CD4-positive, CD25-positive, alpha-beta regulatory T cell (primary cell): ENCODE data around the gene RALGAPA1. TPM values are rescaled to one million over a fixed set of nuclear protein-coding genes. Genes with fewer than 3 reads are reported as not detected.
"Not testable (repeated sequence)": the region's sequence is repeated elsewhere in the genome, so short reads cannot be mapped to it uniquely, and the experiment has no call there.

ENCODE experiments used
- ATAC-seq, 2 donors: fragments of 150-1000 bp; cut with Tn5 transposase; one replicate each; pipeline ENCODE4 v1.10.0; 2021; ENCODE audit warnings: low read depth in 2 of 2, moderate number of reproducible peaks in 2 of 2, moderate library complexity in 1 of 2
- DNase-seq, 3 donors: peaks; one replicate each; pipeline versions ENCODE4 v3.0.0 to v3.0.0-alpha.2; 2012 to 2022; ENCODE audit warnings: mixed read lengths in 1 of 3
- H3K27ac ChIP-seq: one replicate; pipeline ENCODE4 v1.7.0; 2013; ENCODE audit warnings: mild to moderate bottlenecking, low read length; ENCODE audit not compliant: insufficient read depth, poor library complexity, severe bottlenecking
- H3K27me3 ChIP-seq: one replicate; pipeline ENCODE4 v1.7.0; 2013; ENCODE audit warnings: low read length; ENCODE audit not compliant: control insufficient read depth, insufficient read depth
- H3K36me3 ChIP-seq: one replicate; pipeline ENCODE4 v1.7.0; 2013; ENCODE audit warnings: mild to moderate bottlenecking, low read length, moderate library complexity; ENCODE audit not compliant: control insufficient read depth, insufficient read depth
- H3K4me1 ChIP-seq: 2 replicates; pipeline ENCODE4 v1.7.0; 2013; ENCODE audit warnings: mild to moderate bottlenecking, low read length; ENCODE audit not compliant: insufficient read depth, control insufficient read depth, poor library complexity, severe bottlenecking
- H3K4me3 ChIP-seq: one replicate; pipeline ENCODE4 v1.7.0; 2013; ENCODE audit warnings: low read depth, mild to moderate bottlenecking, low read length, moderate library complexity
- H3K9me3 ChIP-seq, 2 experiments: 1 replicate in 1 of 2; 2 replicates in 1 of 2; pipeline ENCODE4 v1.7.0; 2013; ENCODE audit warnings: low read length in 2 of 2, mild to moderate bottlenecking in 1 of 2, moderate library complexity in 1 of 2; ENCODE audit not compliant: control insufficient read depth in 2 of 2
- H3K27ac Mint-ChIP-seq, 3 donors: one replicate each; pipeline ENCODE4 v1.8.0; 2020 to 2022; ENCODE audit warnings: mild to moderate bottlenecking in 3 of 3, mixed read lengths in 3 of 3, moderate library complexity in 2 of 3
- H3K27me3 Mint-ChIP-seq: one replicate; pipeline ENCODE4 v1.8.0; 2022; ENCODE audit warnings: mild to moderate bottlenecking, mixed read lengths
- H3K36me3 Mint-ChIP-seq: one replicate; pipeline ENCODE4 v1.8.0; 2020; ENCODE audit warnings: mixed read lengths
- H3K4me1 Mint-ChIP-seq, 4 donors: one replicate each; pipeline ENCODE4 v1.8.0; 2020 to 2022; ENCODE audit warnings: mixed read lengths in 4 of 4, mild to moderate bottlenecking in 1 of 4
- H3K4me3 Mint-ChIP-seq, 4 donors: one replicate each; pipeline ENCODE4 v1.8.0; 2020 to 2022; ENCODE audit warnings: mild to moderate bottlenecking in 4 of 4, mixed read lengths in 4 of 4, moderate library complexity in 3 of 4
- H3K9me3 Mint-ChIP-seq, 7 donors: one replicate each; pipeline ENCODE4 v1.8.0; 2020 to 2022; ENCODE audit warnings: mixed read lengths in 7 of 7, mild to moderate bottlenecking in 3 of 7, moderate library complexity in 2 of 7
- polyA plus RNA-seq, 4 donors: library from polyadenylated mRNA; unstranded; fragments of 300-500 nt; fragmentation: Illumina TruSeq; gene quantifications; one replicate each; pipeline ENCODE4 v1.2.3, GENCODE V29; 2021
- total RNA-seq: library from RNA; stranded (reverse); gene quantifications from one replicate; pipeline ENCODE4 v1.2.3, GENCODE V29; 2022

Gene RALGAPA1
- total and polyA plus RNA-seq, 5 donors from 2014 or later: 14.0 to 93.6 (median 20.3) TPM

DNA sequence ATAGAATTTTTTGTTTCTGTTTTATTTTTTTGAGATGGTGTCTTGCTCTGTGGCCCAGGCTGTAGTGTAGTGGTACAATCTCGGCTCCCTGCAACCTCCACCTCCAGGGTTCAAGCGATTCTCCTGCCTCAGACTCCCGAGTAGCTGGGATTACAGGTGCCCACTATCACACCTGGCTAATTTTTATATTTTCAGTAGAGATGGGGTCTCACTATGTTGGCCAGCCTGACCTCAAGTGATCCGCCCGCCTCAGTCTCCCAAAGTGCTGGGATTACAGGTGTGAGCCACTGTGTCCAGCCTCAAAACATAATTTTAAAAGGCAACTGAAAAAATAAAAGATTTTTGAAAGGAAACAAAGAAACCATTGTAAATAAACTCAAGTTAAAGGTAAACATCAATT is 31.5 kb downstream of the RALGAPA1 start:
- H3K4me1 Mint-ChIP-seq: peaks cover 8 to 32% (median 13%) of the 10 kb centered on the region in 4 donors
- H3K27ac ChIP-seq, H3K27me3 Mint-ChIP-seq, H3K4me1 ChIP-seq, H3K27me3 ChIP-seq, ATAC-seq, H3K4me3 Mint-ChIP-seq, DNase-seq, H3K27ac Mint-ChIP-seq, H3K4me3 ChIP-seq: not testable (repeated sequence)
- H3K36me3 Mint-ChIP-seq: peaks cover 21% of the 10 kb centered on the region
- peaks cover 0 to 21% (median 12%) of the 10 kb centered on the region in 7 donors for H3K9me3 Mint-ChIP-seq
- peaks cover 11 to 13% of the 10 kb centered on the region in 2 experiments for H3K9me3 ChIP-seq
- H3K36me3 ChIP-seq: peaks cover 14% of the 10 kb centered on the region

- no peaks in the 10 kb centered on the region for H3K27me3 ChIP-seq
Measured at GRCh38 chr14:35776823-35777222, 32.3 kb downstream of the RALGAPA1 start.

DNA sequence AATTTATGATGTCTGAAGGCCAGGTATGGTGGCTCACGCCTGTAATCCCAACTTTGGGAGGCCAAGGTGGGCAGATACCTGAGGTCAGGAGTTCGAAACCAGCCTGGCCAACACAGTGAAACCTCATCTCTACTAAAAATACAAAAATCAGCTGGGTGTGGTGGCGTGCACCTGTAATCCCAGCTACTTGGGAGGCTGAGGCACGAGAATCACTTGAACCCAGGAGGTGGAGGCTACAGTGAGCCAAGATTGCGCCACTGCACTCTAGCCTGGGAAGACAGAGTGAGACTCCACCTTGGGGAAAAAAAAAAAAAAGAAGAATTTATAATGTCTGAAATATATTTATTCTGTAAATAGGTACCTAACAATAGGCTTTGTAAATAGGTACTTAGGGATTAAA is 33.0 kb downstream of the RALGAPA1 start:
- H3K4me1 ChIP-seq, H3K4me3 ChIP-seq, H3K27me3 ChIP-seq, H3K4me3 Mint-ChIP-seq, H3K27me3 Mint-ChIP-seq, H3K27ac Mint-ChIP-seq, DNase-seq, ATAC-seq, H3K27ac ChIP-seq: not testable (repeated sequence)
- H3K36me3 ChIP-seq: peaks cover 14% of the 10 kb centered on the region
- peaks cover 8 to 31% (median 14%) of the 10 kb centered on the region in 4 donors for H3K4me1 Mint-ChIP-seq
- peaks cover 0 to 12% (median 6%) of the 10 kb centered on the region in 7 donors for H3K9me3 Mint-ChIP-seq
- peaks cover 7 to 11% of the 10 kb centered on the region in 2 experiments for H3K9me3 ChIP-seq
- H3K36me3 Mint-ChIP-seq: peaks cover 16% of the 10 kb centered on the region

More at GRCh38 chr14:35776823-35777222, 32.3 kb downstream of the RALGAPA1 start:
- peaks cover 11 to 12% of the 10 kb centered on the region in 2 experiments for H3K9me3 ChIP-seq
- Mint-ChIP-seq H3K27ac (no peak overlapping the region), H3K4me1 (peaks cover 8 to 32% (median 14%) of the 10 kb centered on the region in 4 donors), H3K4me3 (no peak overlapping the region), H3K9me3 (peaks cover 0 to 17% (median 10%) of the 10 kb centered on the region in 7 donors), H3K36me3 (peaks cover 21% of the 10 kb centered on the region), H3K27me3 (no peaks in the 10 kb centered on the region)
- DNase-seq: no peak
- peaks cover 14% of the 10 kb centered on the region for H3K36me3 ChIP-seq
- H3K4me3 ChIP-seq: no peak overlapping the region
- no peak for ATAC-seq
- H3K4me1 ChIP-seq: no peaks in the 10 kb centered on the region
- no peak overlapping the region for H3K27ac ChIP-seq

DNA sequence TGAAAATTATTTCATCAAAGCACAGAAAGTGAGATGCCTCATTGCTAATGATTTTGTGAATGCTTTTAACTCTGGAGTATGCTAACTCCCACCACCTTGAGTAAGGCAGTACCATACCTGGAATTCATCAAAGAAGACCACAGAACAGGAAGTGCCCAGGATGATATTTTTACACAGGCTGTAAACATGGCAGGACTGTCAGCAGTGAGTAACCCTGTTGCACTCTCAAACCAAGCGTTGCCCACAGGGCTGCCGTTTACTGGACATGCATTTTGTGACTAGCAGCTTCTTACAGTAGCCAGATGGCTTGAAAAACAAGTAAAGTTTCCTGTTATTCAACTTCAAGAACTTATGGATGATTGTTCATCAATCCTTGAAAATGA is 42.4 kb downstream of the RALGAPA1 start:
- Mint-ChIP-seq H3K27me3 (no peaks in the 10 kb centered on the region), H3K36me3 (peaks cover 21% of the 10 kb centered on the region), H3K27ac (peak overlapping the region in 2 of 3 donors; percentile 20 to 54), H3K4me1 (peaks cover 7 to 21% (median 9%) of the 10 kb centered on the region in 4 donors), H3K4me3 (peak overlapping the region in 1 of 4 donors; percentile 41), H3K9me3 (no peaks in the 10 kb centered on the region)
- peak; percentile 79 to 89 for ATAC-seq
- H3K4me1 ChIP-seq: peaks cover 6% of the 10 kb centered on the region
- no peaks in the 10 kb centered on the region for H3K27me3 ChIP-seq
- peaks cover 6% of the 10 kb centered on the region for H3K36me3 ChIP-seq
- no peak overlapping the region for H3K27ac ChIP-seq
- DNase-seq: peak in 1 of 3 donors; percentile 70
- H3K9me3 ChIP-seq: no peaks in the 10 kb centered on the region
- no peak overlapping the region for H3K4me3 ChIP-seq

DNA sequence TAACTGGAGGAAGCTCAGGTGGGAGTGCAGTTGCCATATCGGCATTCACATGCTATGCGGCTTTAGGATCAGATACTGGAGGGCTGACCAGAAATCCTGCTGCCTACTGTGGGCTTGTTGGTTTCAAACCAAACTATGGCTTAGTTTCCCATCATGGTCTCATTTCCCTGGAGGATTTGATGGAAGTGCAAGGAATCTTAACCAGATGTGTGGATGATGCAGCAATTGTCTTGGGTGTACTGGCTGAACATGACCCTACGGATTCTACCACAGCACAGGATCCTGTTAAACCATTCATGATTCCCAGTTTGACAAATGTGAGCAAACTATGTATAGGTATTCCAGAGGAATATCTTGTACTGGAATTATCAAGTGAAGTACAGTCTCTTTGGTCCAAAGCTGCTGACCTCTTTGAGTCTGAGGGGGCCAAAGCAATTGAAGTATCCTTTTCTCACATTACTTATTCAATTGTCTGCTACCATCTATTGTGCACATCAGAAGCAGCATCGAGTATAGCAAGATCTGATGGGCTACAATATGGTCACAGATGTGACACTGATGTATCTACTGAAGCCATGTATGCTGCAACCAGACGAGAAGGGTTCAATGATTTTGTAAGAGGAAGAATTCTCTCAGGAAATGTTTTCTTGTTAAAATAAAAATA is 42.9 kb downstream of the RALGAPA1 start:
- Histone ChIP-seq H3K9me3 (no peaks in the 10 kb centered on the region), H3K27me3 (no peaks in the 10 kb centered on the region), H3K36me3 (peaks cover 6% of the 10 kb centered on the region), H3K27ac (no peak overlapping the region), H3K4me1 (peaks cover 6% of the 10 kb centered on the region), H3K4me3 (no peak overlapping the region)
- Mint-ChIP-seq H3K27me3 (no peaks in the 10 kb centered on the region), H3K27ac (peak overlapping the region; percentile 54 to 76 (median 69)), H3K4me1 (peaks cover 7 to 21% (median 10%) of the 10 kb centered on the region in 4 donors), H3K36me3 (peaks cover 21% of the 10 kb centered on the region), H3K4me3 (peak overlapping the region in 1 of 4 donors; percentile 41), H3K9me3 (no peaks in the 10 kb centered on the region)
- DNase-seq: no peak
- no peak for ATAC-seq

DNA sequence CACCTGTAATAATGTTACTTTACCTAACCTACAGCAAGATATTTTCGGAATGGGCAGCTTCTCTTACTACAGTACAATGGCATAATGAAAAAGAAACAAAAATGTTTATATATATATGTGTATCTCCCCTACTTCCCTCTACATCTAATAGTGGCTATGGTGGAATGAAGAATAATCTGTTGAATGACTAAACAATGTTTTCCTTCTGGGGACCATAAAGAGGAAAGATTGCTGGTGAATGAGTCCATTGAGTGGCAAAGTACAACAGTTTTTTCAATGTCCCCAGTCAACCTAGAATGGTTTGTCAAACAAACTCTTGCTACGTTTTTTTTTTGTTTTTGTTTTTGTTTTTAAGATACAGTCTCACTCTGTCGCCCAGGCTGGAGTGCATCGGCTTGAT is 47.2 kb downstream of the RALGAPA1 start:
- Histone ChIP-seq H3K36me3 (peaks cover 11% of the 10 kb centered on the region), H3K4me3 (no peak overlapping the region), H3K27ac (no peak overlapping the region), H3K4me1 (peaks cover 6% of the 10 kb centered on the region), H3K27me3 (no peaks in the 10 kb centered on the region), H3K9me3 (no peaks in the 10 kb centered on the region)
- no peak for ATAC-seq
- H3K4me3 Mint-ChIP-seq: no peak overlapping the region
- H3K36me3 Mint-ChIP-seq: peaks cover 32% of the 10 kb centered on the region
- no peaks in the 10 kb centered on the region for H3K9me3 Mint-ChIP-seq
- DNase-seq: no peak
- no peaks in the 10 kb centered on the region for H3K27me3 Mint-ChIP-seq
- H3K27ac Mint-ChIP-seq: no peak overlapping the region
- H3K4me1 Mint-ChIP-seq: peaks cover 4 to 11% (median 9%) of the 10 kb centered on the region in 4 donors

- DNase-seq: no peak
- Histone ChIP-seq H3K9me3 (no peaks in the 10 kb centered on the region), H3K4me3 (no peak overlapping the region), H3K27me3 (no peaks in the 10 kb centered on the region), H3K27ac (no peak overlapping the region), H3K4me1 (no peaks in the 10 kb centered on the region), H3K36me3 (peaks cover 16% of the 10 kb centered on the region)
- Mint-ChIP-seq H3K4me1 (peaks cover 0 to 4% (median 2%) of the 10 kb centered on the region in 4 donors), H3K9me3 (no peaks in the 10 kb centered on the region), H3K4me3 (no peak overlapping the region), H3K36me3 (peaks cover 32% of the 10 kb centered on the region), H3K27ac (peak overlapping the region in 1 of 3 donors; percentile 32), H3K27me3 (no peaks in the 10 kb centered on the region)
- no peak for ATAC-seq
Measured at GRCh38 chr14:35760143-35760542, 49.0 kb downstream of the RALGAPA1 start.
